NCI-H187 treated with DMSO at 0.1 percent for 48 hours (cell line): Measurements from ENCODE around the gene BICD1.
"Not testable (repeated sequence)": the region's sequence is repeated elsewhere in the genome, so short reads cannot be mapped to it uniquely, and the experiment has no call there.

Experiments used
- DNase-seq: peaks from one replicate; lab custom pipeline; 2025; lab: John Stamatoyannopoulos, UW

Gene BICD1

GRCh38 chr12:32248441-32249140, 141.9 kb downstream of the BICD1 start:
- DNase-seq, result no peak

GRCh38 chr12:32249777-32250176, 143.1 kb downstream of the BICD1 start:
- no peak for DNase-seq

- DNase-seq, result no peak
Measured at GRCh38 chr12:32252199-32253073, 145.8 kb downstream of the BICD1 start.

DNA sequence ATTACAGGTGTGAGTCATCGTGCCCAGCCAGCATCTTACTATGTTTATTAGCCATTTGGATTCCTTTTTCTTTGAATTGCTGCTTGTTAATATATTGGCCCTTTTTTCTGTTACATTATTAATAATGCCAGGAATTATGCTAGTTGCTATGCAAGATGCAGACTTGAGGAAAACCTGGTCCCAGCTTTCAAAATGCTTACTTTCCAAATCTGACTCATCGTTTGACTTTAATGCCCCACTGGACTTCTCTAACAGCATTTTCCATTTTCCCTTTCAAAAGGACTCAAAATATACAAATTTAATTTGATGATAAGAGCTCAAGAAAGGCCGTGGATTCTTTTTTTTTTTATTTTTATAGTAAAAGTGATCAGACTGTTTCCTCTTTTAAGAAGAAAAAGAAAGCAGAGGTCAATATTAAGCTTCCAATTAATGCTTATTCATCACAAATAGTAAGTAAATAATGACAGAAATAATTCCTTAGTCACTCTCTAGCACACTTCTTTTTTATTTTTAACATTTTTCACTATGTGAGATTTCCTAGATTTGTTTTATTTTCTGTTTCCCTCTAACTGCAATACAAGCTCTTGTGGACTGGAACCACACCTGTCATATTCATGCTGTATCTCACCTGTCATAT, 146.6 kb downstream of the BICD1 start:
- DNase-seq, result no peak

- no peak for DNase-seq
Measured at GRCh38 chr12:32254260-32254956, 147.8 kb downstream of the BICD1 start.

DNA sequence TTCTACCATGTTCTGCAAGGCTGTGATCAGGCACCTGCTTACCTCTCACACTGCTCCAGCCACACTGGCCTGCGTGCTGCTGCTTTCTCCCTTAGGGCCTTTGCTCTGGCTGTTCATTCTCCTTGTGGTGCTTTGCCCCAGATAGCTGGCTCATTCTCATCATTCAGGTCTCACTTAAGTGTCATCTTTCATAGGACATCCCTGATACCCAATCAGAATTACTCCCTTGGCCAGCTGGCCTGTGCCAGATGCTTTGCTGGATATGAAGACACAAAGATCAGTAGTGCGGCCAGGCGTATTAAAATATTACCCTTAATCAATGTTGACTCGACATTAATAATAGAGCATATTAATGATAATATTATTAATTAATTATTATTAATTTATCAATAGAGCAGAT, 148.9 kb downstream of the BICD1 start:
- DNase-seq, result no peak

- DNase-seq, result no peak
Measured at GRCh38 chr12:32257695-32258496, 151.2 kb downstream of the BICD1 start.

DNA sequence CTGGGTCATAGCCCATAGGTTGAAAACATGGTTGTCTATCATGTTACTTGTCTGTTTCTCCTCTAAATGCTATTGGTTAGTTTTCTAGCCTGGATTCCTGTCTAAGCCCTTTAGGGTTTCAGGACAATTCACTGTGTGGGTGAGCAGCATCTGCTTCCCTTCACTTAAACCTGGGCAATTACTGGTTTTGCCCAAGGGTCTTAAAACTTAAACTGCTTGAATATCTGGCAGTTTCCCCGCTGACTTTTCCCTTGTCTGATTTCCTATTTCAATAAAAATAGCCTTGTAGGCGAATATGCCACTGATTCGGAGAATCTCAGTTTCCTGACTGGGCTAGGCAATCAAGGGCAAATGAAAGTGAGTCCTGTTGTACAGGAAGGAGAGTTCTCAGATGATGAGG, 154.0 kb downstream of the BICD1 start:
- DNase-seq, result no peak

DNA sequence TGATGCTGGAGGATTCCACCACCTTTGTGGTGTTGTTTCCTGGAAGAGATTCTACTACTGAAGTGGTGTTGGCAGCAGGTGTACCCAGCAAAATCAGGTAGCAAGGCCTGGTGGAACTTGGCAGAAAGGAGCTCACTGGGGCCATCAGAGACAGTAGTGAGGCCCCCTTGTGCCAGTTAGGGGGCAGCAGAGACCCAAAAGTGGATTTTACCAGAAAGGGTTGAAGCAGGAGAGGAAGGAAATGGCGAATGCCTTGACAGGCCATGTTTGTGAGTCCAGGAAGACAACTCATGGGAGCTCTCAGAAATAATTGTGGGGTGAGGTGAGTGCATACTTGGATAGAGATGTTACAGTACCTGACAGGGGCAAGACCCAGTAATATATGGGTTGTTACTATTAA, 155.0 kb downstream of the BICD1 start:
- no peak for DNase-seq

DNA sequence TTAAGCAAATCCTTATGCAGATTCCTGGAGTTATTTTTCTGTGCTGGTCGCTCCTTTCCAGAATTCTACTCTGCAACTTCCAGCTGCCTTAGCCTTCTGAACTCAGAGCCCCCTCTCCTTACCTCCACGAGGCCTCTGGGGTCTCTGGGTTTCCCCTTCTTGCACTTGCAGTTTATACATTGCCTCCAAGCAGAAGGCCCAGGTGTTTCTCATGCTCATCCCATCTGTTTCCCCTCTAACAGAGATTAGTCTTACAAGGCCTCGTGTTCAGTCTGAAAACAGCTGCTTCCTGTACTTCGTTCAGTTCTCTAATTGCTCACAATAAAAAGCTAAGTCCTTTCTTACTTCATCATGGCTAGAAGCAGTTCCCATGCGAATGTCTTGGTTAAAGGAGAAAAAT, 158.3 kb downstream of the BICD1 start:
- DNase-seq, result no peak

GRCh38 chr12:32265456-32265855, 158.8 kb downstream of the BICD1 start:
- no peak for DNase-seq

- no peak for DNase-seq
Measured at GRCh38 chr12:32265951-32266350, 159.3 kb downstream of the BICD1 start.

GRCh38 chr12:32266756-32267155, 160.1 kb downstream of the BICD1 start:
- DNase-seq, result no peak

DNA sequence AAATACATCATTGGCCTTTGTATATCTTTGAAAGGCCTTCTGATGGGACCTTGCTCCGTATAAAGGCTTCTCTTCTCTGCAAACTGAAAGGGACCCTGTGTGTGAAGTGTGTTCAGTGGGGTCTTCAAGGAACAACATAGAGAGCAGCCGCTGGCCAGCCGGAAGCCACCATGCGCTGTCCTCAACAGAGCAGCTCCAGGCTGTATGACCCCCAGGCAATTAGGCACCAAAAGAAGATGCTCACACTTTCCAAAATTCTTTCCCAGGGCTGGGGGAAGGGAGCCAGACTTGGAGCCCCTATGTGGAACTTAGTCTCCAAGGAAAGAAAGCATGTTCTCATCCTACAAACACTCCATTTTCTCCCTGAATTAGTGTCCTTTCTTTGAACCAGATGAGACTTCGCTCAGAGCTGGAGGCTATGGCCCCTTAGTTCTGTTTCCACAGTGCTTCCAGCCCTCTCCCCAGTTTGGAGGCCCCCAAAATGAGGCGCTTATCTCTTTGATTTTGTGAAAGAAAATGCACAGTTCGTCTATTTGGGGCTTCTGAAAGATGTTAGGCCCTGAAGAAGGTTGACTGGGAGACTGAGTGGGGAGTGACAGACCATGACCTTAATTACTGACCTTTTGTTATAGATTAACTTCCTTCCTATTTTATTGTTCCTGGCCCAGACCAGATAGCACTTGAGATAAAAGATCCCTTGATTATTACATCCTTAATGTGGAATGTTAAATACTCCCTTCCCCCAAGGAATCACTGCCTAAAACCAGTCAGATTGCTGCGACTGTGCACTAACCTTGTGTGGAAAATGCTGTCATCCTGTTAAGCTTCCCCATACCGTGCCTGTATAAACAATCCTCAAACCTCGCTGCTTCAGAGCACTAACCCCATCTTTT, 164.4 kb downstream of the BICD1 start:
- DNase-seq, result no peak

DNA sequence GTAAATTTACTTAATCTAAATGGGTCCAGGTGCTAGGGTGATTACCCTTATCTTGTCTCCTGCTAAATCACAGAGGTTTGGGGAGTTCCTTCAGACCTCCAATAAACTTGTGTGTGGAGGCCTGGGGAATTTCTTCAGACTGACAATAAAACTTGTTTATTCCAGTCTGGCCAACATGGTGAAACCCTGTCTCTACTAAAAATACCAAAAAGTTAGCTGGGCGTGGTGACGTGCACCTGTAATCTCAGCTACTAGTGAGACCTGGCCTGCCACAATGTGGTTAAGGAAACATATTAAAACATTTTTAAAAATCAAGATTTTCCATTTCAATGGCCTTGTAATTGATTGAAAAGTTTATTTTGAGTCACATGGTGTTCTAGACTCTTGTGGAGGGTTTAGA, 165.8 kb downstream of the BICD1 start:
- DNase-seq, result no peak

DNA sequence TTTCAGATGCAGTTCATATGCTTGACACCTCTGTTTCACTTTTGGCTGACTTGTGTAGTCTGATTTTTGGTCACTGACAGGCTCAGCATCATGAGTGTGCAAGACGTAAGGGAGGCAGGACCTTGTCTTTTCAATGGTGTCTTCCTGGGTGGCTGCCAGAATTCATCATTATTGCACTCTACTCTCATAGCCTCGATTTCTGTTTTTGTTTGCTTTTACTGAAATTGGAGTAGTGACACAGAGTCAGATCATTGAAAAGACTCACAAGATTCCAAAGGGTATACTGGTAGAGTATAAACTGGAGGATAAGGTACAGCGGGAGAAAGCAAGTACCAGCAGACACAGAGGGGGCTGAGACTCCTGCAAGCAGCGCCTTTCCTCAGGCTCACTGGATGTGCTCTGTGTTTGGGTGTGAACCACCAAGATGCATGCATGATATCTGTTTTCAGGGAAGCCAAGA, 166.4 kb downstream of the BICD1 start:
- no peak for DNase-seq

DNA sequence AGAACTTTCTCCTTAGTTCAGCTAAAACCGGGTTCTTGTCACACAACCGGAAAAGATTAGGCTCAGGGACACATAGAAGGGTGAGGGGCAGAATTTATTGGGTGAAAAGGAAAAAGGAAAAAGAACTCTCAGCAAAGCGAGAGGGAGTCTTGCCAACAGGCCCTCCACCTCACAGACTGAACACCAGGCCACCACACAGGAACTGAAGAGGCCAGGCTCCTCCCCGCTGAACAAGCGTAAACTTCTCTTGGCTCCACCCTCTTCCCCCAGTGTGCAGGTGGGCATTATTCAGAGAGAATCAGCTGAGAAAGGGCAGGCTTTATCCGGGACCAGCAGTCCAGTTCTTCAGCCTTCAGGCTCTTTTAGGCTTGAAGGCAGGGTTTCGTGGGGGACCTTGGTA, 167.1 kb downstream of the BICD1 start:
- no peak for DNase-seq

- DNase-seq, result no peak
Measured at GRCh38 chr12:32274665-32275064, 168.0 kb downstream of the BICD1 start.

GRCh38 chr12:32275520-32275919, 168.9 kb downstream of the BICD1 start:
- not testable (repeated sequence) for DNase-seq

DNA sequence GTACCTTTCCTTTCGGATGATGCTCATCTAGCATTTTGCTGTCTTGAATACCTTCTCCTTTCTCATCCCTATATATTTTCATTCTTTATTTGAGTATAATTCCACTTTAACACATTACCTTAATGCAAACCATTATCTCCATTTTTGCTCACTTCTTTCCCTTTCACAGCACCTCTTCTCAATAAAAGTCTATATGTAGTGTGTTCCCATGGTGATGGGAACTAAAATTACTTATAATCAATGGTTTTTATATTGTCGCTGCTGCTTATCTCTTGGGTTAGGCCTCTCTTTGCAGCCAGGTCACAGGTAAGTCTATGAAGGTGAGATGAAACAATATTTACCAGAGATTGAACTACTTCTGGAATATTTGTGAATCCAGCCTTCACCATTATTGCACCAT, 171.1 kb downstream of the BICD1 start:
- DNase-seq, result no peak
